Parathyroid adenoma (tissue), 2 donors: ENCODE measurements around the gene TUFM.
A peak's percentile ranks its signal among the peaks of the same experiment; 100 is the strongest.

Experiments used
- H2AFZ ChIP-seq: fragments of 300-600 bp; sonication (generic); one replicate; pipeline ENCODE4 v1.7.0; 2017; ENCODE audit warnings: antibody characterized with exemption, mild to moderate bottlenecking
- H3K27ac ChIP-seq: fragments of 300-600 bp; sonication (generic); one replicate; pipeline ENCODE4 v1.7.0; 2017
- H3K27me3 ChIP-seq: fragments of 300-600 bp; sonication (generic); one replicate; pipeline ENCODE4 v1.7.0; 2017; ENCODE audit warnings: low read length; ENCODE audit not compliant: control insufficient read depth, insufficient read depth
- H3K36me3 ChIP-seq: fragments of 300-600 bp; sonication (generic); one replicate; pipeline ENCODE4 v1.7.0; 2017; ENCODE audit warnings: low read length; ENCODE audit not compliant: control insufficient read depth, insufficient read depth
- H3K4me1 ChIP-seq: fragments of 300-600 bp; sonication (generic); one replicate; pipeline ENCODE4 v1.7.0; 2017; ENCODE audit warnings: control low read depth
- H3K4me2 ChIP-seq: fragments of 300-600 bp; sonication (generic); one replicate; pipeline ENCODE4 v1.7.0; 2017; ENCODE audit warnings: low read length
- H3K4me3 ChIP-seq: fragments of 300-600 bp; sonication (generic); one replicate; pipeline ENCODE4 v1.7.0; 2017; ENCODE audit warnings: low read depth, low read length
- H3K79me2 ChIP-seq: fragments of 300-600 bp; sonication (generic); one replicate; pipeline ENCODE4 v1.7.0; 2017; ENCODE audit warnings: control low read depth
- H3K9ac ChIP-seq: fragments of 300-600 bp; sonication (generic); one replicate; pipeline ENCODE4 v1.7.0; 2017; ENCODE audit warnings: mild to moderate bottlenecking
- H3K9me3 ChIP-seq: fragments of 300-600 bp; sonication (generic); one replicate; pipeline ENCODE4 v1.7.0; 2017; ENCODE audit warnings: low read length; ENCODE audit not compliant: control insufficient read depth
- TF ChIP-seq, protein P1 (sequence below): fragments of 300-600 bp; sonication (generic); IDR thresholded peaks from one replicate; pipeline ENCODE4 v1.7.0; 2017; ENCODE audit warnings: antibody characterized with exemption, mild to moderate bottlenecking
- donor health status: primary hyperparathyroidism.

TUFM gene

GRCh38 chr16:28846933-28847273 is 755 bp upstream of the TUFM start:
- Histone ChIP-seq H3K79me2 (peaks cover 12% of the 10 kb centered on the region), H3K27ac (peak overlapping the region; percentile 79), H3K36me3 (no peaks in the 10 kb centered on the region), H3K9me3 (no peaks in the 10 kb centered on the region), H3K9ac (peak overlapping the region; percentile 84), H3K27me3 (no peaks in the 10 kb centered on the region), H3K4me3 (peak overlapping the region; percentile 82), H3K4me1 (peaks cover 12% of the 10 kb centered on the region), H2AFZ (peak overlapping the region; percentile 99), H3K4me2 (peak overlapping the region; percentile 96)
- TF ChIP-seq, protein P1, sequence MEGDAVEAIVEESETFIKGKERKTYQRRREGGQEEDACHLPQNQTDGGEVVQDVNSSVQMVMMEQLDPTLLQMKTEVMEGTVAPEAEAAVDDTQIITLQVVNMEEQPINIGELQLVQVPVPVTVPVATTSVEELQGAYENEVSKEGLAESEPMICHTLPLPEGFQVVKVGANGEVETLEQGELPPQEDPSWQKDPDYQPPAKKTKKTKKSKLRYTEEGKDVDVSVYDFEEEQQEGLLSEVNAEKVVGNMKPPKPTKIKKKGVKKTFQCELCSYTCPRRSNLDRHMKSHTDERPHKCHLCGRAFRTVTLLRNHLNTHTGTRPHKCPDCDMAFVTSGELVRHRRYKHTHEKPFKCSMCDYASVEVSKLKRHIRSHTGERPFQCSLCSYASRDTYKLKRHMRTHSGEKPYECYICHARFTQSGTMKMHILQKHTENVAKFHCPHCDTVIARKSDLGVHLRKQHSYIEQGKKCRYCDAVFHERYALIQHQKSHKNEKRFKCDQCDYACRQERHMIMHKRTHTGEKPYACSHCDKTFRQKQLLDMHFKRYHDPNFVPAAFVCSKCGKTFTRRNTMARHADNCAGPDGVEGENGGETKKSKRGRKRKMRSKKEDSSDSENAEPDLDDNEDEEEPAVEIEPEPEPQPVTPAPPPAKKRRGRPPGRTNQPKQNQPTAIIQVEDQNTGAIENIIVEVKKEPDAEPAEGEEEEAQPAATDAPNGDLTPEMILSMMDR, result no peak

- no peaks in the 10 kb centered on the region for H3K36me3 ChIP-seq
- TF ChIP-seq, protein P1, result no peak
- H3K9me3 ChIP-seq, result no peaks in the 10 kb centered on the region
Observed at GRCh38 chr16:28845761-28846079, 428 bp downstream of the TUFM start.

DNA sequence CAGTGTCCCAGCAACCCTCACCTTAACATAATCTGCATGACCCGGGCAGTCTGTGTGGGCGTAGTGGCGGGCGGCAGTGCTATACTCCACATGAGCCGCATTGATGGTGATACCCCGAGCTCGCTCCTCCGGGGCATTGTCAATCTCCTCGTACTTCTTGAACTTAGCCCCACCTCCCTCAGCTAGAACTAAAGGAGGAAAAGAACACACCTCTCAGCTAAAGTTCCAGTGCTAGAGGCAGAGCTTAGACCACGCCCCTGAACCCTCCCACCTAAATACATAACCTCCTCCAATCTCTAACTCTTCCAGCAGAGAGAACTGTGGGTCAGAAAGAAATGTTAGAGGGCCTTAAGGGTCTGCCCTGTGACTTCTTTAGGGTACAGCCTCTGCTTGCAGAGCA is 855 bp downstream of the TUFM start:
- no peak overlapping the region for H3K27ac ChIP-seq
- peak overlapping the region; percentile 82 for H3K4me3 ChIP-seq
- no peaks in the 10 kb centered on the region for H3K9me3 ChIP-seq
- H3K9ac ChIP-seq, result no peak overlapping the region
- H3K4me2 ChIP-seq, result peak overlapping the region; percentile 92
- no peaks in the 10 kb centered on the region for H3K36me3 ChIP-seq
- H3K27me3 ChIP-seq, result no peaks in the 10 kb centered on the region
- TF ChIP-seq, protein P1, result no peak
- H2AFZ ChIP-seq, result peak overlapping the region; percentile 99
- H3K4me1 ChIP-seq, result peaks cover 12% of the 10 kb centered on the region
- H3K79me2 ChIP-seq, result peaks cover 12% of the 10 kb centered on the region

More at GRCh38 chr16:28845761-28846079, 428 bp downstream of the TUFM start:
- Histone ChIP-seq H3K4me1 (peaks cover 12% of the 10 kb centered on the region), H3K27ac (peak overlapping the region; percentile 72), H3K79me2 (peaks cover 12% of the 10 kb centered on the region), H2AFZ (peak overlapping the region; percentile 99), H3K9ac (peak overlapping the region; percentile 58), H3K4me3 (peak overlapping the region; percentile 82), H3K27me3 (no peaks in the 10 kb centered on the region), H3K4me2 (peak overlapping the region; percentile 92)

DNA sequence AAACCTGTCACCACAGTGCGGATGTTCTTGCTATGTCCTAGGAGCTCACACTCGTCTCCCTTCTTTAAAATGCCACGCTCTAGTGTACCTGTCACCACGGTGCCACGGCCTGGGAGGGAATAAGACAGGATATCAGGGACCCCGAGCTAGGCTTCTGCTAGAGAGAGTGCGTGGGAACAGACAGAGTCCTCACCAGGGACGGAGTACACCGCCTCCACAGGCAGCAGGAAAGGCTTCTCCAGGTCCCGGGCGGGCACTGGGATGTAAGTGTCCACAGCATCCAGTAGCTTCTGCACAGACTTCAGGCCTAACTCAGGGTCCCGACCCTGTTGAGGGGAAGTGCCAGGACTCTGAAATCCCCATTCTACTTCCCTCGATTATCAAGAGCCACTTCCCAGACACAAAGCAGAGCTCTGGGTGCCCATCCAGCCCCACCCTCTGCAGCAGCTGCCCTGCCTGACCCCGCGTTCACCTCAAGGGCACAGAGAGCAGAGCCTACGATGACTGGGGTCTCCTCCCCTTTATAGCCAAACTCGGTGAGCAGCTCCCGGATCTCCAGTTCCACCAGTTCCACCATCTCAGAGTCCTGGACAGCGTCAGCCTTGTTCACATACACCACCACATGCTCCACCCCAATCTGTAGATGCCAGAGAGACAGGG is 1.8 kb downstream of the TUFM start:
- Histone ChIP-seq H2AFZ (no peak overlapping the region), H3K9me3 (no peaks in the 10 kb centered on the region), H3K4me3 (no peak overlapping the region), H3K27me3 (no peaks in the 10 kb centered on the region), H3K4me2 (no peak overlapping the region), H3K4me1 (peaks cover 12% of the 10 kb centered on the region), H3K9ac (no peak overlapping the region), H3K36me3 (no peaks in the 10 kb centered on the region), H3K79me2 (peaks cover 12% of the 10 kb centered on the region), H3K27ac (no peak overlapping the region)
- TF ChIP-seq, protein P1, result no peak

- Histone ChIP-seq H3K4me1 (peaks cover 12% of the 10 kb centered on the region), H3K79me2 (peaks cover 12% of the 10 kb centered on the region), H3K4me3 (no peak overlapping the region), H3K27ac (no peak overlapping the region), H3K27me3 (no peaks in the 10 kb centered on the region), H3K36me3 (no peaks in the 10 kb centered on the region), H2AFZ (no peak overlapping the region), H3K9me3 (no peaks in the 10 kb centered on the region), H3K9ac (no peak overlapping the region), H3K4me2 (no peak overlapping the region)
- TF ChIP-seq, protein P1, result no peak
Observed at GRCh38 chr16:28843766-28844165, 2.4 kb downstream of the TUFM start.
